ENCODE results near the gene PLEKHN1.

Gene PLEKHN1

GRCh38 chr1:984476-984814 lies 18.2 kb downstream of the PLEKHN1 start:
- Histone ChIP-seq H3K4me3 (ENCODE audit: low read depth, low read length) (no peak overlapping the region), H3K4me1 (ENCODE audit: control insufficient read depth, insufficient read depth, low read length) (no peaks in the 10 kb centered on the region), H3K27ac (ENCODE audit: extremely low read depth, low read depth, low read length) (no peak overlapping the region), H3K9me3 (ENCODE audit: control insufficient read depth, insufficient read depth, low read depth, low read length) (no peaks in the 10 kb centered on the region), H3K36me3 (ENCODE audit: control insufficient read depth in 2 of 2, insufficient read depth in 1 of 2, low read length in 2 of 2) (no peaks in the 10 kb centered on the region)
- ChIA-PET CTCF (interaction anchor here (0.5 to 4.0 kb wide), 29 partner anchors 8 to 385 kb away, joined by 3 to 53 read pairs (median 4); partner anchors contain the start of gene AGRN), POLR2A (interaction anchor here (0.8 to 0.9 kb wide), 2 partner anchors 8 to 307 kb away, joined by 3 read pairs; no protein-coding TSS in a partner anchor)
- TF ChIP-seq ZNF324 (tag by site-specific recombination; IDR thresholded peaks at IDR 0.05): no peak
- TF ChIP-seq ZNF670 (tag by site-specific recombination; IDR thresholded peaks at IDR 0.05; ENCODE audit: low read depth): no peak
- peak; percentile 82 for TF ChIP-seq ZNF558 (tag by site-specific recombination; IDR thresholded peaks at IDR 0.05)
- no peak for TF ChIP-seq ZNF155 (tag by site-specific recombination; IDR thresholded peaks at IDR 0.05)
- TF ChIP-seq ZNF518A (tag by site-specific recombination; conservative IDR thresholded peaks at IDR 0.05; ENCODE audit: low read depth): peak; percentile 94
- TF ChIP-seq SCRT2 (tag by site-specific recombination; IDR thresholded peaks at IDR 0.05): no peak
- 0 out of 2 replicates have a peak, but pooled peaks have one; percentile 20 for TF ChIP-seq ZFP3 (tag by site-specific recombination; IDR thresholded peaks at IDR 0.05; ENCODE audit: low read depth)
- 0 out of 2 replicates have a peak, but pooled peaks have one; percentile 44 for TF ChIP-seq ZNF404 (tag by site-specific recombination; IDR thresholded peaks at IDR 0.05)
- TF ChIP-seq ZSCAN23 (tag by site-specific recombination; IDR thresholded peaks at IDR 0.05): peak; percentile 26; the same call in 1 of the 2 replicates
- peak; percentile 31; the same call in 1 of the 2 replicates for TF ChIP-seq ZNF341 (tag by site-specific recombination; IDR thresholded peaks at IDR 0.05; ENCODE audit: low read depth)
- no peak for TF ChIP-seq ZSCAN5A (tag by site-specific recombination; IDR thresholded peaks at IDR 0.05)
- peak; percentile 88 for TF ChIP-seq ZNF140 (tag by site-specific recombination; IDR thresholded peaks at IDR 0.05)
- 0 out of 2 replicates have a peak, but pooled peaks have one; percentile 35 for TF ChIP-seq ZNF639 (tag by site-specific recombination; IDR thresholded peaks at IDR 0.05)
- no peak for TF ChIP-seq ZNF76 (tag by site-specific recombination; IDR thresholded peaks at IDR 0.05; ENCODE audit: borderline replicate concordance, low read depth)
- 0 out of 2 replicates have a peak, but pooled peaks have one; percentile 39 for TF ChIP-seq ZNF19 (tag by site-specific recombination; IDR thresholded peaks at IDR 0.05; ENCODE audit: low read depth)
- TF ChIP-seq REST (tag by site-specific recombination; IDR thresholded peaks at IDR 0.05): peak; percentile 78
- TF ChIP-seq ZNF148 (tag by site-specific recombination; IDR thresholded peaks at IDR 0.05; ENCODE audit: borderline replicate concordance): no peak
- 0 out of 2 replicates have a peak, but pooled peaks have one; percentile 46 for TF ChIP-seq ZNF530 (tag by site-specific recombination; IDR thresholded peaks at IDR 0.05; ENCODE audit: low read depth)
- no peak for TF ChIP-seq KLF16 (tag by site-specific recombination; IDR thresholded peaks at IDR 0.05)
- TF ChIP-seq ZNF549 (tag by site-specific recombination; IDR thresholded peaks at IDR 0.05): no peak
- TF ChIP-seq ZNF555 (tag by site-specific recombination; conservative IDR thresholded peaks at IDR 0.05): peak; percentile 85
- no peak for TF ChIP-seq SCRT1 (tag by site-specific recombination; IDR thresholded peaks at IDR 0.05; ENCODE audit: borderline replicate concordance)
- TF ChIP-seq ZNF394 (tag by site-specific recombination; IDR thresholded peaks at IDR 0.05; ENCODE audit: borderline replicate concordance): peak; percentile 93
- peak; percentile 87 for TF ChIP-seq ZNF426 (tag by site-specific recombination; IDR thresholded peaks at IDR 0.05)

All from HEK293 (cell line).